ENCODE measurements around the gene FBXL16. TPM values are rescaled to one million over a fixed set of nuclear protein-coding genes. Genes with fewer than 3 reads are reported as not detected.
A peak's percentile ranks its signal among the peaks of the same experiment; 100 is the strongest.

The FBXL16 gene
- total RNA-seq, 2 donors from 2014 or later, result 1.3 to 1.7 TPM

GRCh38 chr16:717450-718245 lies 12.0 kb upstream of the FBXL16 start:
- no peak for DNase-seq (ENCODE audit: low spot score)
- Histone ChIP-seq H3K9me3 (no peaks in the 10 kb centered on the region), H3K27me3 (no peaks in the 10 kb centered on the region), H3K4me1 (peaks cover 0 to 58% of the 10 kb centered on the region in 2 donors), H3K27ac (no peak overlapping the region), H3K36me3 (no peaks in the 10 kb centered on the region), H3K4me3 (no peak overlapping the region)
- no peak for TF ChIP-seq CTCF (IDR thresholded peaks at IDR 0.05)

GRCh38 chr16:716768-717325 lies 11.2 kb upstream of the FBXL16 start:
- peaks cover 0 to 55% of the 10 kb centered on the region in 2 donors for H3K4me1 ChIP-seq
- no peaks in the 10 kb centered on the region for H3K36me3 ChIP-seq

GRCh38 chr16:716200-716568 lies 10.6 kb upstream of the FBXL16 start:
- Histone ChIP-seq H3K27ac (no peak overlapping the region), H3K4me3 (peak overlapping the region; percentile 73 to 81), H3K4me1 (peaks cover 0 to 54% of the 10 kb centered on the region in 2 donors), H3K27me3 (peaks cover 0 to 2% of the 10 kb centered on the region in 2 donors), H3K36me3 (no peaks in the 10 kb centered on the region), H3K9me3 (no peaks in the 10 kb centered on the region)
- TF ChIP-seq CTCF (IDR thresholded peaks at IDR 0.05), result no peak
- no peak for DNase-seq (ENCODE audit: low spot score)

More at GRCh38 chr16:716768-717325, 11.2 kb upstream of the FBXL16 start:
- DNase-seq (ENCODE audit: low spot score), result no peak
- no peak for TF ChIP-seq CTCF (IDR thresholded peaks at IDR 0.05)
- H3K27ac ChIP-seq, result no peak overlapping the region
- no peaks in the 10 kb centered on the region for H3K27me3 ChIP-seq
- H3K9me3 ChIP-seq, result no peaks in the 10 kb centered on the region
- no peak overlapping the region for H3K4me3 ChIP-seq

GRCh38 chr16:715477-716199 lies 10.0 kb upstream of the FBXL16 start:
- Histone ChIP-seq H3K9me3 (no peaks in the 10 kb centered on the region), H3K27me3 (peaks cover 0 to 8% of the 10 kb centered on the region in 2 donors), H3K36me3 (no peaks in the 10 kb centered on the region), H3K27ac (peak overlapping the region in 1 of 2 donors; percentile 40), H3K4me1 (peaks cover 0 to 52% of the 10 kb centered on the region in 2 donors), H3K4me3 (peak overlapping the region; percentile 73 to 81)
- TF ChIP-seq CTCF (IDR thresholded peaks at IDR 0.05), result no peak
- no peak for DNase-seq (ENCODE audit: low spot score)

- Histone ChIP-seq H3K9me3 (no peaks in the 10 kb centered on the region), H3K36me3 (no peaks in the 10 kb centered on the region), H3K27me3 (peaks cover 0 to 10% of the 10 kb centered on the region in 2 donors), H3K4me1 (peaks cover 0 to 52% of the 10 kb centered on the region in 2 donors), H3K4me3 (peak within 1 kb of the TSS; percentile 73 to 81), H3K27ac (peak within 1 kb of the TSS in 1 of 2 donors; percentile 40)
- DNase-seq (ENCODE audit: low spot score), result peak; percentile 90
- no peak for TF ChIP-seq CTCF (IDR thresholded peaks at IDR 0.05)
Measured at GRCh38 chr16:714558-715476, 9.2 kb upstream of the FBXL16 start, which contains the start of gene METRN. METRN (plus strand) TSS chr16:715118; CDS start chr16:715290, 172 bp downstream.

Measured in right atrium auricular region (tissue), 2 donors.